NB4 (cell line): ENCODE data around the gene ME3.

Experiments
- DNase-seq: peaks from one replicate; pipeline ENCODE4 v3.0.0; 2010; ENCODE audit warnings: low read depth
- H3K4me3 ChIP-seq: one replicate; pipeline ENCODE4 v1.5.1; 2011; ENCODE audit warnings: mild to moderate bottlenecking, low read depth, low read length, moderate library complexity
- CTCF ChIP-seq: IDR thresholded peaks from one replicate; pipeline ENCODE4 v1.5.1; 2012; ENCODE audit warnings: low read depth, low read length
- MAX ChIP-seq: IDR thresholded peaks from 2 replicates; pipeline ENCODE4 v1.6.1; 2011; ENCODE audit warnings: low read depth, low read length
- MYC ChIP-seq: IDR thresholded peaks from 2 replicates; pipeline ENCODE4 v1.6.1; 2011; ENCODE audit warnings: low read depth, low read length
- POLR2A ChIP-seq: IDR thresholded peaks from 2 replicates; pipeline ENCODE4 v1.6.1; 2011; ENCODE audit warnings: mild to moderate bottlenecking; ENCODE audit not compliant: insufficient read length; ENCODE audit errors: extremely low read depth

ME3 gene

GRCh38 chr11:86478348-86478747, 194.1 kb downstream of the ME3 start:
- peak; percentile 32 for DNase-seq
- TF ChIP-seq POLR2A = no peak
- no peak for TF ChIP-seq MAX
- no peak for TF ChIP-seq CTCF
- TF ChIP-seq MYC = no peak
- no peak overlapping the region for H3K4me3 ChIP-seq

GRCh38 chr11:86477495-86478155, 194.8 kb downstream of the ME3 start:
- no peak overlapping the region for H3K4me3 ChIP-seq
- no peak for DNase-seq
- TF ChIP-seq CTCF (no peak), MAX (no peak), MYC (no peak), POLR2A (no peak)

GRCh38 chr11:86476109-86476861, 196.1 kb downstream of the ME3 start:
- H3K4me3 ChIP-seq = no peak overlapping the region
- no peak for DNase-seq
- no peak for TF ChIP-seq POLR2A
- no peak for TF ChIP-seq MAX
- no peak for TF ChIP-seq CTCF

- no peak overlapping the region for H3K4me3 ChIP-seq
- DNase-seq = no peak
- no peak for TF ChIP-seq MAX
- no peak for TF ChIP-seq POLR2A
- TF ChIP-seq CTCF = no peak
- no peak for TF ChIP-seq MYC
These were observed 197.4 kb downstream of the ME3 start for GRCh38 chr11:86475027-86475426.

- no peak for DNase-seq
- H3K4me3 ChIP-seq = no peak overlapping the region
- TF ChIP-seq CTCF (no peak), MAX (no peak), POLR2A (no peak), MYC (no peak)
These were observed 198.2 kb downstream of the ME3 start for GRCh38 chr11:86473991-86474833.
